Fibroblast of mammary gland (primary cell): ENCODE results near the gene ATRIP.
"Not testable (repeated sequence)": the region's sequence is repeated elsewhere in the genome, so short reads cannot be mapped to it uniquely, and the experiment has no call there.

ENCODE experiments used
- DNase-seq: peaks from one replicate; pipeline ENCODE4 v3.0.0-alpha.2; 2010; ENCODE audit warnings: low read depth
- H3K4me3 ChIP-seq: 2 replicates; pipeline ENCODE4 v1.5.1; 2011; ENCODE audit warnings: low read depth, mild to moderate bottlenecking, low read length, moderate library complexity; ENCODE audit not compliant: control insufficient read depth
- CTCF ChIP-seq: conservative IDR thresholded peaks from 2 replicates; pipeline ENCODE4 v1.5.1; 2011; ENCODE audit warnings: low read depth, low read length, inconsistent platforms; ENCODE audit not compliant: control insufficient read depth, insufficient read depth

The ATRIP gene

GRCh38 chr3:48473617-48473952 lies 27.0 kb downstream of the ATRIP start:
- DNase-seq: no peak
- H3K4me3 ChIP-seq: no peak overlapping the region
- TF ChIP-seq CTCF: no peak

- not testable (repeated sequence) for H3K4me3 ChIP-seq, DNase-seq
Observed at GRCh38 chr3:48474031-48474430, 27.5 kb downstream of the ATRIP start.

- DNase-seq: no peak
- H3K4me3 ChIP-seq: no peak overlapping the region
- TF ChIP-seq CTCF: no peak
Observed at GRCh38 chr3:48474619-48475018, 28.1 kb downstream of the ATRIP start.

GRCh38 chr3:48475188-48475587 lies 28.7 kb downstream of the ATRIP start:
- TF ChIP-seq CTCF: no peak
- no peak overlapping the region for H3K4me3 ChIP-seq
- no peak for DNase-seq

DNA sequence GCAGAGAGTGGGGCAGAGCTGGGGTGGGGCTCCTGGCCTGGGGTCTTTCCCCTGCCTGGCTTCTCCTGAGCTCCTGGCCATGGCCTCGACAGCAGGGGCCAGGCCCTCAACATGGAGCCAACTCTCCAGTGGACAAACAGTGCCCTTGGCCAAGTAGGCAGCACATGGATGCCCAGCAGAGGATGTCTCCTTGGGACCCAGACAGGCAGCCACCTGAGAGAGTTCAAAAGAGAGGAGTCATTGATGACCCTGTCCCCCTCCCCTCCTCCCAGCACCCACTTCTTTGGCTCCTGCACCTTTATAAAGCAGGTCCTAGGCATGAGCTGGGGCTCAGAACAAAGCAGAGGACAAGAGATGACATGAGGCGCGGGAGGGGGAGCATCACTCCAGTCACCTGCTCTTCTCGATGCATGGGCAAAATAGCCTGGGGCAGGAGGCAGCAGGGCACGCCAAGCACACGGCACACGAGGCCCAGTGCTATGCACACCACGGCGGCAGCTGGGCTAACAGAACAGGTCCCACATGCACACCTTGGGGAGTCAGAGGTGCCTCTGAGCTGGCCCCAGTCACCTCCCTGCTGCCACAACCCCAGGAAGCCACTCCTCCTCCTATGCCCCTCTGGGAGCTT lies 30.0 kb downstream of the ATRIP start:
- no peak overlapping the region for H3K4me3 ChIP-seq
- no peak for DNase-seq
- no peak for TF ChIP-seq CTCF

DNA sequence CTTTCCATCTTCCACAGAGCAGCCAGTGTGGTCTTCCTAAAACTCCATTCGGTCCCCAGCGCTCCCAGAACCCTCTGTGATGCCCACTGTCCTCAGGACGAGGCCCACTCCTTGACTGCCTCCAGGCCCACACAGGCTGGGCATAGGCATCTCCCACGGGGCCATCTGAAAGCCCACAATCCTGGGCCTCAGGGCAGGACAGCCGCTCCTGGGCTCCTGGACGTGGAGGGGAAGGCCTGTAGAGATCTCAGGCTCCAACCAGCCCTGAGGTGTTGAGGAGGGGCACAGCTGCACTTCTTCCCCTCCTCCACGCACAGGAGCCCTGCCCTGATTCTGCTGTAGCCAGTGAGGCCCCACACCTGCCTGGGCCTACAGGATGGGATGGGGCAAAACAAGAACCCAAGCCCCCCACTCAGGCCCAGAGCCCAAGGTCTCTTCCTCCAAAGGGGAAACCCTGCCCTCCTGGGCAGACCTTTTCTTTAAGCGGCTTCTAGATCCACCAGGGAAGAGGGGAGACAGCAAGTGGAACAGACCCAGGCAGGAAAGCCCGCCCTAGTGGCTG lies 31.5 kb downstream of the ATRIP start:
- TF ChIP-seq CTCF: no peak
- no peak for DNase-seq
- no peak overlapping the region for H3K4me3 ChIP-seq

- TF ChIP-seq CTCF: no peak
- no peak for DNase-seq
- H3K4me3 ChIP-seq: no peak overlapping the region
Observed at GRCh38 chr3:48478626-48479555, 32.4 kb downstream of the ATRIP start.

DNA sequence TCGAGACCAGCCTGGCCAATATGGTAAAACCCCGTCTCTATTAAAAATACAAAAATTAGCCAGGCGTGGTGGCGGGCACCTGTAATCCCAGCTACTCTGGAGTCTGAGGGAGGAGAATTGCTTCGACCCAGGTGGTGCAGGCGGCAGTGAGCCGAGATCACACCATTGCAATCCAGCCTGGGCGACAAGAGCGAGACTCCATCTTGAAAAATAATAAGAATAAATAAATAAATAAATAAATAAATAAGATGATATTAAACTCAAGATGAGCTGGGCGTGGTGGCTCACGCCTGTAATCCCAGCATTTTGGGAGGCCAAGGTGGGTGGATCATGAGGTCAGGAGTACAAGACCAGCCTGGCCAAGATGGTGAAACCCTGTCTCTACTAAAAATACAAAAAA lies 34.4 kb downstream of the ATRIP start:
- H3K4me3 ChIP-seq, DNase-seq: not testable (repeated sequence)

DNA sequence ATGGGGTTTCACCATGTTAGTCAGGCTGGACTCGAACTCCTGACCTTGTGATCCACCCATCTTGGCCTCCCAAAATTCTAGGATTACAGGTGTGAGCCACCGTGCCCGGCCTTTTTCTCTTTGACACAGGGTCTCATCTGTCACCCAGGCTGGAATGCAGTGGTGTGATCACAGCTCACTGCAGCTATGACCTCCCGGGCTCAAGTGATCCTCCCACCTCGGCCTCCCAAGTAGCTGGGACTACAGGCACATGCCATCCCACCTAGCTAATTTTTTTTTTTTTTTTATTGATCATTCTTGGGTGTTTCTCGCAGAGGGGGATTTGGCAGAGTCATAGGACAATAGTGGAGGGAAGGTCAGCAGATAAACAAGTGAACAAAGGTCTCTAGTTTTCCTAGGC lies 36.3 kb downstream of the ATRIP start:
- DNase-seq, H3K4me3 ChIP-seq: not testable (repeated sequence)
